B cell (primary cell): Measurements from ENCODE around the gene ADAM19. TPM values are rescaled to one million over a fixed set of nuclear protein-coding genes. Genes with fewer than 3 reads are reported as not detected.
A peak's percentile ranks its signal among the peaks of the same experiment; 100 is the strongest.

Source experiments
- ATAC-seq: fragments of 200-7000 bp; cut with Tn5 transposase; one replicate; pipeline ENCODE4 v1.10.0; 2021; ENCODE audit warnings: low read depth, mild to moderate bottlenecking, moderate number of reproducible peaks, moderate library complexity
- CTCF ChIA-PET: fragments of 350-600 bp; sonication (Branson Sonifier 250); formaldehyde crosslinking; loops from one replicate; lab custom pipeline; 2021; ENCODE audit warnings: antibody characterized with exemption, inconsistent platforms; lab: Charles Lee
- POLR2A ChIA-PET: fragments of 350-600 bp; sonication (Branson Sonifier 250); formaldehyde crosslinking; loops from one replicate; lab custom pipeline; 2021; ENCODE audit warnings: antibody characterized with exemption; lab: Charles Lee
- DNase-seq: peaks from one replicate; pipeline ENCODE4 v3.0.0; 2013
- H2AFZ ChIP-seq: 2 replicates; pipeline ENCODE4 v1.6.1; 2012; ENCODE audit warnings: mild to moderate bottlenecking, low read depth, low read length; ENCODE audit not compliant: insufficient read depth, poor library complexity, severe bottlenecking
- H3K27ac ChIP-seq, 2 donors: 1 replicate in 1 of 2; 2 replicates in 1 of 2; pipeline ENCODE4 v1.5.1; 2012 to 2013; ENCODE audit warnings: low read length in 2 of 2, mild to moderate bottlenecking in 2 of 2, moderate library complexity in 1 of 2
- H3K27me3 ChIP-seq, 4 experiments: fragments of 200-600 bp in 1 of 4; sonication (generic) in 1 of 4; replicated peaks in 1 of 4; 1 replicate in 2 of 4; 2 replicates in 2 of 4; pipeline versions ENCODE4 v1.6.1 to v1.7.0; 2013 to 2016; ENCODE audit warnings: low read length in 3 of 4, mild to moderate bottlenecking in 2 of 4, mixed read lengths in 1 of 4, moderate library complexity in 1 of 4; ENCODE audit not compliant: insufficient read depth in 4 of 4, control insufficient read depth in 3 of 4; ENCODE audit errors: control extremely low read depth in 1 of 4
- H3K36me3 ChIP-seq, 2 experiments: replicated peaks in 1 of 2; 1 replicate in 1 of 2; 2 replicates in 1 of 2; pipeline versions ENCODE4 v1.6.1 to v1.7.1; 2013; ENCODE audit warnings: low read length in 1 of 2; ENCODE audit not compliant: insufficient read depth in 2 of 2, control insufficient read depth in 1 of 2; ENCODE audit errors: control extremely low read depth in 1 of 2, extremely low read depth in 1 of 2
- H3K4me1 ChIP-seq, 2 donors: fragments of 200-600 bp in 1 of 2; sonication (generic) in 1 of 2; 1 replicate in 1 of 2; 2 replicates in 1 of 2; pipeline versions ENCODE4 v1.5.1 to v1.6.1; 2013 to 2017; ENCODE audit warnings: low read length in 2 of 2; ENCODE audit not compliant: control insufficient read depth in 2 of 2, insufficient read depth in 2 of 2
- H3K4me2 ChIP-seq: replicated peaks from 2 replicates; pipeline ENCODE3; 2012; ENCODE audit warnings: mild to moderate bottlenecking, low read depth, low read length; ENCODE audit not compliant: poor library complexity, severe bottlenecking
- H3K4me3 ChIP-seq, 5 experiments: fragments of 200-600 bp in 1 of 5; sonication (generic) in 1 of 5; 1 replicate in 3 of 5; 2 replicates in 2 of 5; pipeline versions ENCODE4 v1.5.1 to v1.7.0; 2011 to 2016; ENCODE audit warnings: low read length in 4 of 5, mild to moderate bottlenecking in 4 of 5, low read depth in 2 of 5, control low read depth in 1 of 5, moderate library complexity in 1 of 5; ENCODE audit not compliant: insufficient read depth in 1 of 5; ENCODE audit errors: control extremely low read depth in 1 of 5, extremely low read depth in 1 of 5
- H3K79me2 ChIP-seq: fragments of 200-600 bp; sonication (generic); one replicate; pipeline ENCODE4 v1.6.0; 2016; ENCODE audit warnings: low read length; ENCODE audit not compliant: control insufficient read depth, insufficient read depth
- H3K9ac ChIP-seq: fragments of 200-600 bp; sonication (generic); 2 replicates; pipeline ENCODE4 v1.6.1; 2017; ENCODE audit warnings: mild to moderate bottlenecking, low read length, moderate library complexity
- H3K9me3 ChIP-seq, 3 donors: one replicate each; pipeline versions ENCODE4 v1.6.1 to v1.7.1; 2013; ENCODE audit warnings: low read length in 2 of 3; ENCODE audit not compliant: control insufficient read depth in 2 of 3, insufficient read depth in 1 of 3; ENCODE audit errors: control extremely low read depth in 1 of 3
- H4K20me1 ChIP-seq: 2 replicates; pipeline ENCODE4 v1.6.0; 2012; ENCODE audit warnings: mild to moderate bottlenecking, low read length; ENCODE audit not compliant: insufficient read depth, control insufficient read depth, poor library complexity, severe bottlenecking
- H3K27ac Mint-ChIP-seq: one replicate; pipeline ENCODE4 v1.8.0; 2021; ENCODE audit warnings: mixed read lengths
- H3K27me3 Mint-ChIP-seq: one replicate; pipeline ENCODE4 v1.8.0; 2021; ENCODE audit warnings: mixed read lengths
- H3K4me1 Mint-ChIP-seq: one replicate; pipeline ENCODE4 v1.8.0; 2021; ENCODE audit warnings: mixed read lengths
- H3K4me3 Mint-ChIP-seq: one replicate; pipeline ENCODE4 v1.8.0; 2021; ENCODE audit warnings: mixed read lengths
- H3K9me3 Mint-ChIP-seq: one replicate; pipeline ENCODE4 v1.8.0; 2022; ENCODE audit warnings: mixed read lengths; ENCODE audit not compliant: insufficient read depth
- EZH2 ChIP-seq: IDR thresholded peaks from 2 replicates; pipeline ENCODE4 v1.6.1; 2012; ENCODE audit warnings: borderline replicate concordance, low read depth, mild to moderate bottlenecking, moderate library complexity, low read length; ENCODE audit not compliant: insufficient read depth, poor library complexity, severe bottlenecking
- WGBS: methylation state at CpG from one replicate; pipeline ENCODE4 v1.1.5; 2013; ENCODE audit warnings: missing lambda C conversion rate; ENCODE audit not compliant: insufficient coverage; 5-methylcytosine and 5-hydroxymethylcytosine counted together
- intact Hi-C: fragments of 100-400 bp; cut with micrococcal nuclease; formaldehyde crosslinking; loops from one replicate; pipeline ENCODE4 v1.10.0; 2022
- polyA plus RNA-seq: library from polyadenylated mRNA; depleted of rRNA; stranded (reverse); fragments of >200 nt; gene quantifications from 2 replicates; pipeline ENCODE4 v1.2.3, GENCODE V29; 2012
- total RNA-seq, 2 donors: library from RNA; stranded (reverse); fragments of 120-200 nt in 1 of 2; gene quantifications; 1 replicate in 1 of 2; 2 replicates in 1 of 2; pipeline versions ENCODE4 v1.2.3 to v1.2.4, GENCODE V29; 2013 to 2022
- TF ChIP-seq, protein P1 (sequence below): fragments of 200-600 bp; IDR thresholded peaks from one replicate; pipeline ENCODE4 v1.8.0; 2022; ENCODE audit warnings: antibody characterized with exemption, mild to moderate bottlenecking

Gene ADAM19
- total and polyA plus RNA-seq, 2 donors (not counting 1 experiment from before 2014, with no cell fraction given): 110 to 171 TPM

DNA sequence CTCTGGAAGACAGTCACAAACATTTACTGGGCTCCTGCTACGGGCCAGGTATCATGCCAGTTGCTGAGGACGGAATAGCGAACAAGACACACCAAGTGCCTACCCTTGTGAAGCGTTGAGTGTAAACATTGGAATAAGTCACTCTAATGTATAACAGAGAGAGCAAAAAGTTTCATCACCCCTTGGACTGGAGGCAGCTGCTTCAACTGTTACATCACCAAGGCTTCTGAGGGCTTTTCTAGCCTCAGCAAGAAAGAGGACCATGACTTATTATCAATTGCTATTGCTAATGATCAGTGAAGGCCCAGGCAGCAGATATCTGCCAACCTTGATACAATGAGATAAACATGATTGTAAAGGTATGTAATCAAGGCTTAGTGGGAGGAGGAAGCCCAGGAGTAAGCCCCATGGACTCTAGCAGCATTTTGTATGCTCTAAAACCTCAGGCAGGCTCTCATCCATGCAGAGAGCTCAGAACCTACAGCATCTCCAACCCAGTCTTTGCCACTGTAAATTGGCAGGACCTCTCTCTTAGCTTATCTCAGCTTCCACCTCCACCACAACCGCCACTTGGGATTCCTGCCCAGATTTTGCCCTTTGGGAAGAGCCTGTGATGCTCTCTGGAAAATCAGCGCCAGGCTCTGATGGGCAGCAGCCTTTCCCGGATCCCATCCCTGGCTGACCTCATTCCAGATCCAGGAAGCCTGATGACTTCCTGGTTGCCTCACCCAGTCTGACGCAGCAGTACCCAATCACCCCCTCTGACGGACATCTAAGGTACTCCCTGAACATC is 54.5 kb downstream of the ADAM19 start:
- Mint-ChIP-seq H3K27me3 (no peaks in the 10 kb centered on the region), H3K4me3 (peak overlapping the region; percentile 34), H3K27ac (peak overlapping the region; percentile 92), H3K9me3 (no peaks in the 10 kb centered on the region), H3K4me1 (peaks cover 69% of the 10 kb centered on the region)
- H3K4me2 ChIP-seq: peak overlapping the region; percentile 5
- no peak for ATAC-seq
- peaks cover 91% of the 10 kb centered on the region for H3K79me2 ChIP-seq
- no peaks in the 10 kb centered on the region for H3K27me3 ChIP-seq
- peak overlapping the region in 1 of 2 donors; percentile 74 for H3K27ac ChIP-seq
- ChIA-PET CTCF (interaction anchor here (1.0 to 2.5 kb wide), 7 partner anchors 8 to 222 kb away, joined by 3 to 9 read pairs (median 4); partner anchors contain the start of gene LSM11), POLR2A (interaction anchor here (0.5 kb wide), 1 partner anchor 12 kb away, joined by 3 read pairs; no protein-coding TSS in a partner anchor)
- no peak for DNase-seq
- 93% methylated on average over 7 of the region's 9 CpGs for WGBS
- intact Hi-C loops: loop anchor here (5.0 kb wide), 1 partner anchor 34 kb away; no protein-coding TSS in a partner anchor
- peaks cover 47% of the 10 kb centered on the region for H4K20me1 ChIP-seq
- no peak overlapping the region for H3K4me3 ChIP-seq
- no peaks in the 10 kb centered on the region for H3K9me3 ChIP-seq
- TF ChIP-seq, protein P1, sequence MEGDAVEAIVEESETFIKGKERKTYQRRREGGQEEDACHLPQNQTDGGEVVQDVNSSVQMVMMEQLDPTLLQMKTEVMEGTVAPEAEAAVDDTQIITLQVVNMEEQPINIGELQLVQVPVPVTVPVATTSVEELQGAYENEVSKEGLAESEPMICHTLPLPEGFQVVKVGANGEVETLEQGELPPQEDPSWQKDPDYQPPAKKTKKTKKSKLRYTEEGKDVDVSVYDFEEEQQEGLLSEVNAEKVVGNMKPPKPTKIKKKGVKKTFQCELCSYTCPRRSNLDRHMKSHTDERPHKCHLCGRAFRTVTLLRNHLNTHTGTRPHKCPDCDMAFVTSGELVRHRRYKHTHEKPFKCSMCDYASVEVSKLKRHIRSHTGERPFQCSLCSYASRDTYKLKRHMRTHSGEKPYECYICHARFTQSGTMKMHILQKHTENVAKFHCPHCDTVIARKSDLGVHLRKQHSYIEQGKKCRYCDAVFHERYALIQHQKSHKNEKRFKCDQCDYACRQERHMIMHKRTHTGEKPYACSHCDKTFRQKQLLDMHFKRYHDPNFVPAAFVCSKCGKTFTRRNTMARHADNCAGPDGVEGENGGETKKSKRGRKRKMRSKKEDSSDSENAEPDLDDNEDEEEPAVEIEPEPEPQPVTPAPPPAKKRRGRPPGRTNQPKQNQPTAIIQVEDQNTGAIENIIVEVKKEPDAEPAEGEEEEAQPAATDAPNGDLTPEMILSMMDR: no peak
- TF ChIP-seq EZH2: no peak
- no peak overlapping the region for H3K9ac ChIP-seq
- peaks cover 2 to 93% of the 10 kb centered on the region in 2 experiments for H3K36me3 ChIP-seq
- no peak overlapping the region for H2AFZ ChIP-seq
- peaks cover 43 to 62% of the 10 kb centered on the region in 2 donors for H3K4me1 ChIP-seq
